Smooth muscle cell (in vitro differentiated cells): ENCODE data around the gene TSPAN9. TPM values are rescaled to one million over a fixed set of nuclear protein-coding genes. Genes with fewer than 3 reads are reported as not detected.

ENCODE experiments used
- DNase-seq: peaks from one replicate; lab custom pipeline; 2025; ENCODE audit not compliant: unreplicated experiment; lab: John Stamatoyannopoulos, UW
- H2AFZ ChIP-seq: fragments of 200-600 bp; sonication (generic); 2 replicates; pipeline ENCODE4 v1.6.0; 2016; ENCODE audit warnings: antibody characterized with exemption, low read depth, mild to moderate bottlenecking
- H3F3A ChIP-seq: fragments of 200-600 bp; sonication (generic); 2 replicates; pipeline ENCODE4 v1.6.0; 2017; ENCODE audit warnings: antibody characterized with exemption, low read depth
- H3K27ac ChIP-seq: fragments of 200-600 bp; sonication (generic); 2 replicates; pipeline ENCODE4 v1.5.1; 2016; ENCODE audit warnings: low read depth, mild to moderate bottlenecking
- H3K27me3 ChIP-seq: fragments of 200-600 bp; sonication (generic); 2 replicates; pipeline ENCODE4 v1.6.1; 2016; ENCODE audit warnings: low read depth, mild to moderate bottlenecking
- H3K36me3 ChIP-seq: fragments of 200-600 bp; sonication (generic); 2 replicates; pipeline ENCODE4 v1.5.1; 2016; ENCODE audit warnings: low read depth
- H3K4me1 ChIP-seq: fragments of 200-600 bp; sonication (generic); 2 replicates; pipeline ENCODE4 v1.5.1; 2016; ENCODE audit warnings: low read depth
- H3K4me2 ChIP-seq: fragments of 200-600 bp; sonication (generic); 2 replicates; pipeline ENCODE4 v1.6.0; 2016; ENCODE audit warnings: mild to moderate bottlenecking
- H3K4me3 ChIP-seq: fragments of 200-600 bp; sonication (generic); 2 replicates; pipeline ENCODE4 v1.5.1; 2016; ENCODE audit warnings: mild to moderate bottlenecking
- H3K79me2 ChIP-seq: fragments of 200-600 bp; sonication (generic); 2 replicates; pipeline ENCODE4 v1.6.0; 2016; ENCODE audit warnings: low read depth, mild to moderate bottlenecking
- H3K9ac ChIP-seq: fragments of 200-600 bp; sonication (generic); 2 replicates; pipeline ENCODE4 v1.6.0; 2016; ENCODE audit warnings: low read depth
- H3K9me3 ChIP-seq: fragments of 200-600 bp; sonication (generic); replicated peaks from 2 replicates; pipeline ENCODE4 v1.5.1; 2016; ENCODE audit warnings: low read depth
- H4K20me1 ChIP-seq: fragments of 200-600 bp; sonication (generic); 2 replicates; pipeline ENCODE4 v1.6.0; 2016; ENCODE audit warnings: low read depth
- WGBS: methylation state at CpG from one replicate; pipeline ENCODE4 v1.1.7; 2016; ENCODE audit warnings: low lambda C conversion rate; 5-methylcytosine and 5-hydroxymethylcytosine counted together
- polyA plus RNA-seq: library from polyadenylated mRNA; unstranded; fragments of >200 nt; fragmentation: Nextera tagmentation; extraction: Ambion mirVana; gene quantifications from 2 replicates; pipeline ENCODE4 v1.2.1, GENCODE V29; 2016
- total RNA-seq: library from RNA; depleted of rRNA; stranded (reverse); fragments of >200 nt; gene quantifications from 2 replicates; pipeline ENCODE4 v1.2.3, GENCODE V29; 2014
- TF ChIP-seq, protein P1 (sequence below): fragments of 200-600 bp; sonication (generic); IDR thresholded peaks from 2 replicates; pipeline ENCODE4 v1.5.1; 2017; ENCODE audit warnings: borderline replicate concordance, mild to moderate bottlenecking, antibody characterized with exemption; ENCODE audit not compliant: insufficient read depth, poor library complexity, severe bottlenecking

Gene TSPAN9
- total and polyA plus RNA-seq, 2 experiments from 2014 or later, result 17.7 to 29.8 TPM

DNA sequence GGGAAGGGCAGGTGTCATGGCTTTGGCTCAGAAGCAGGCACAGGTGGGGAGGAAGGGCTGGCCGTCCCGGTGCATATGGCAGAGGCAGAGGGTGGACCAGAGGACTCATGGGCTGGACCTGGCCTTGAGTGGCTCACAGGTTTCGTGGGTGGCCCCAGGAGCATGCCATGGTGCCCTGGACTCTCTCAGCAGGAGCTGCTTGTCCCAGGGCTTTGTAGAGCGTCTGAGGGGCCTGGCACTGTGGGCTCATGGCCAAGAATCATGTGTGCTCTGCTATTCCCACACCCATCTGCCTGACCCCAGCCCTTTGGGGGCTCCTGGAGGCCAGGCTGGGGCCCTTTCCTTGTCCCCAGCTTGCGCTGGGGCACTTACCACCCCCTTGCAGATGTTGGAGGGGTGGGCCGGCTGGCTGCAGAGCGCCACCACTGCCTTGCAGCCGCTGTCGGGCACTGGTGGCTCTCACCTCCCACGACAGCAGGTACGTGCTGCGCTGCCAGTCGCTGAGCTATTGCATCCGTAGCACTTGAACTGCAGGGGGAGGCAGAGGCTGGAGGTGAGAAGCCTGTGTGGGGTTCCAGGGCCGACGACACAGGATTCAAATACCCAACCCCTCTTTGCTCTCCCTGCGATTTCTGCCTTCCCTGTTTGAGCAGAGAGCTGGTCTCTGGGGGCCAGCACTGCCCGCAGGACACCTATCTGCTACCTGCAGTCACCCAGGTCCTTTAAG is 226.4 kb downstream of the TSPAN9 start:
- peak overlapping the region; percentile 52 for H3K27ac ChIP-seq
- no peaks in the 10 kb centered on the region for H3K36me3 ChIP-seq
- no peaks in the 10 kb centered on the region for H3K27me3 ChIP-seq
- DNase-seq, result no peak
- H3K79me2 ChIP-seq, result no peaks in the 10 kb centered on the region
- no peaks in the 10 kb centered on the region for H3K9me3 ChIP-seq
- H3K4me3 ChIP-seq, result no peak overlapping the region
- no peaks in the 10 kb centered on the region for H3F3A ChIP-seq
- TF ChIP-seq, protein P1, sequence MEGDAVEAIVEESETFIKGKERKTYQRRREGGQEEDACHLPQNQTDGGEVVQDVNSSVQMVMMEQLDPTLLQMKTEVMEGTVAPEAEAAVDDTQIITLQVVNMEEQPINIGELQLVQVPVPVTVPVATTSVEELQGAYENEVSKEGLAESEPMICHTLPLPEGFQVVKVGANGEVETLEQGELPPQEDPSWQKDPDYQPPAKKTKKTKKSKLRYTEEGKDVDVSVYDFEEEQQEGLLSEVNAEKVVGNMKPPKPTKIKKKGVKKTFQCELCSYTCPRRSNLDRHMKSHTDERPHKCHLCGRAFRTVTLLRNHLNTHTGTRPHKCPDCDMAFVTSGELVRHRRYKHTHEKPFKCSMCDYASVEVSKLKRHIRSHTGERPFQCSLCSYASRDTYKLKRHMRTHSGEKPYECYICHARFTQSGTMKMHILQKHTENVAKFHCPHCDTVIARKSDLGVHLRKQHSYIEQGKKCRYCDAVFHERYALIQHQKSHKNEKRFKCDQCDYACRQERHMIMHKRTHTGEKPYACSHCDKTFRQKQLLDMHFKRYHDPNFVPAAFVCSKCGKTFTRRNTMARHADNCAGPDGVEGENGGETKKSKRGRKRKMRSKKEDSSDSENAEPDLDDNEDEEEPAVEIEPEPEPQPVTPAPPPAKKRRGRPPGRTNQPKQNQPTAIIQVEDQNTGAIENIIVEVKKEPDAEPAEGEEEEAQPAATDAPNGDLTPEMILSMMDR, result no peak
- H4K20me1 ChIP-seq, result no peaks in the 10 kb centered on the region
- H3K4me2 ChIP-seq, result peak overlapping the region; percentile 47
- WGBS, result 70% methylated on average over 18 of the region's 18 CpGs
- H3K9ac ChIP-seq, result peak overlapping the region; percentile 12
- H3K4me1 ChIP-seq, result peaks cover 4% of the 10 kb centered on the region
- H2AFZ ChIP-seq, result no peak overlapping the region

DNA sequence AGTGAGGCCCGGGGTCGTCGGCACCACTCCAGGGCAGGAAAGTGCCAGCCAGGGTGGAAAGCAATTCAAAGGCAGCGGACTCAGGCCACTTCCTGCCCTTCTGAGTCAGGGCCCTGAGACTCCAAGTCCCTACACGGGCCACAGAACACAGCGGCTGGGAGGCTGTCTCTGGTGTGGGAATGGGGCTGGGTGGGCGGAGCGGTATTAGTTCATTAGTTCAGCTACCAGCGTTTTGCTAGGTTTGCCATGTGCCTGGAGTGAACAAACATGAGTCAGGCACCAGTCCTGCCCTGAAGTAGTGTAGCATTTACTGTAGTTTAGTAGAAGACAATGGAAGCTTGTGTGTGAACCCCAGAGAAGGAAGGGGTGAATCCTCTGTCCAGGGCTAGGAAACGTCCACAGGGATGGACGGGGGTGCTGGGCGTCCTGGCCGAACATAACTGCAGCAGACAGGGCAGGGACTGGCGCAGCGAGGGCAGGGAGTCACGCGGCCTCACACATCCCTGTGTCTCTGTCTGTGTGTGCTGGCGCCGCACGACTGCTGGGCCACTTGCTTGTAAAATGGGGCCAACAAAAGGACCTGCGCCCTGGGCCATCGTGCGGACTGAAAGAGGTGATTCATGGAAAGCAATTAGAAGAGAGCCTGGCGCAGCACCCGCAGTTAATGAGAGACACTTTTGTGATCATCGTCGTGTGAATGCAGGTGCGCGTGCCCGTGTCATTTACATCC is 227.4 kb downstream of the TSPAN9 start:
- TF ChIP-seq, protein P1, result no peak
- Histone ChIP-seq H2AFZ (no peak overlapping the region), H3K27ac (peak overlapping the region; percentile 52)

DNA sequence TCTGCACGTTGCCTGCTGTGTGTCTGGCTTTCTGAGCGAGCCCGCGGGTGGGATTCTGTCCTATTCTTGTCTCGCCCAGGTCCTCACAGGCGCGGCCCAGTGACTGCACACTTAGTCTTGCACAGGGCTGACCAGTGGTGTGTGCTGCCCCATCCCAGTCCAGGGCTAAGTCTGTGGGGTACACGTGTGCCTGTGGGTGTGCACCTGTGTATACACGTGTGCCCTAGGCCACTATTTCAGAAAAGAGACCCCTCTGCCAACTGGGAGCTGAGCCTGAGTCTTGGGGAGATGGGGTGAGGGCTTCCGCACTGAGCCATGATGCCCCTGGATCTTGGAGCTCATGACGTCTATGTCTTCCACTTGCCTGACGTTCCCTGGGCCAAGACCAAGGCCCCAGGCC is 228.3 kb downstream of the TSPAN9 start:
- Histone ChIP-seq H3F3A (no peaks in the 10 kb centered on the region), H3K9ac (no peak overlapping the region), H3K27ac (no peak overlapping the region), H4K20me1 (no peaks in the 10 kb centered on the region), H3K4me1 (no peaks in the 10 kb centered on the region), H3K79me2 (no peaks in the 10 kb centered on the region), H3K27me3 (no peaks in the 10 kb centered on the region), H3K36me3 (no peaks in the 10 kb centered on the region), H3K4me2 (no peak overlapping the region), H3K9me3 (no peaks in the 10 kb centered on the region), H2AFZ (no peak overlapping the region), H3K4me3 (no peak overlapping the region)
- DNase-seq, result no peak
- 95% methylated on average over 12 of the region's 12 CpGs for WGBS
- TF ChIP-seq, protein P1, result no peak

More for the DNA sequence above, 227.4 kb downstream of the TSPAN9 start:
- Histone ChIP-seq H3K4me1 (peaks cover 4% of the 10 kb centered on the region), H3K79me2 (no peaks in the 10 kb centered on the region), H3K4me3 (no peak overlapping the region), H3K27me3 (no peaks in the 10 kb centered on the region), H3F3A (no peaks in the 10 kb centered on the region), H4K20me1 (no peaks in the 10 kb centered on the region), H3K36me3 (no peaks in the 10 kb centered on the region), H3K4me2 (peak overlapping the region; percentile 47), H3K9me3 (no peaks in the 10 kb centered on the region), H3K9ac (no peak overlapping the region)
- peak; percentile 18 for DNase-seq
- 71% methylated on average over 30 of the region's 30 CpGs for WGBS
